ENCODE measurements around the gene GRAMD1B.

Gene GRAMD1B

DNA sequence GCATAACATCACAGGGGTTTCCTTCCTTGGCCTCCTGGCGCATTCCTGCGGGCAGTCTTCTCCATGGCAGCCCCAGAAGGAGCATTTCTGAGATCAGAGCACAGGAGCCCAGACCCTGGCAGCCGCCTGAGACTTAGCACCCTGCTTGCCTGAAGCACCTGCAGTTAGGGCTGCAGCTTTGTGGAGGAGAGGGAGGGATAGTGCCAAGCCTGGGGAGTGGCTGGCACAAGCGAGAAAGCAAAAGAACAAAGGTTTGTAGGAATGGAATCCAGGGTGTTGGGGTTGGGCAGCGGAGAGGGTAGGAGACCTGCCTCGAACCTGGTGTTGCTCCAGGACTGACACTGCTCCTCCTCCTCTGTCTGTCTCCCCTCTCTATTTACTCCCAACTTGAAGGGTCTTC, 157.5 kb downstream of the GRAMD1B start:
- DNase-seq (ENCODE audit: low read depth in 3 of 3), result no peak

DNA sequence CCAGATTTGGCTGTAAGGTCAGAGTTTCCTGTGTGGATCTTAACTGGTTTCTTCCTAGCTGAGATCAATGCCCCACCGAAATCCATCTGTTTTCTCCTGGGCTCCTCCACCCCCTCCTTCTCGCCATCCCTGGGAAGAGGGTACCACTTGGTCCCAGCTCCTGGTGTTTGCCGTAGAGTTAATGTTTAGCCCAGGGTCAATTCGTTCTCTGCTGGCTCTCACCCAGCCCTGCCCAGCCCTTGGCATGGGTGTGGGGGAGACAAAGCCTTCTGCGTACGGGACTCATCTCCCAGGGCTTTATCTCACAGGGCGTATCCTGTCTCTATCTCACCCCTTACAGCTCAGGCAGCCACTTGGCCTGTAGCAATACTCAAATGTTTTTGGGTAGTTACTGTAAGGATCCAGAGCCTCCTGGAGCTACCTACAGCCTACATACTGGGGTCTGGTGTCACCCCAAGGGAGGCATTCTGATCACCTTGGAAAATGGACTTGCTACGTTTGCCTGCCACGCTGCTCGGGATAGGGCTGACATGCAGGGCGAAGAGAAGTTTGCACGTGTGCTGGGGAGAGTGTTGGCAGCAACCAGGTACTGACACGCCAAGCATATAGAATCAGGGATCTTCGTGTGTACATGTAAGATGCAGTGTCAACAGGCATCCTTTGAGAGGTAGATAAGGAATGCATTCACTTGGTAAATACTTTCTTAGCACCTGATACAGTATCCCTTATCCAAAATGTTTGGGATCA, 158.2 kb downstream of the GRAMD1B start:
- DNase-seq (ENCODE audit: low read depth in 3 of 3), result no peak

DNA sequence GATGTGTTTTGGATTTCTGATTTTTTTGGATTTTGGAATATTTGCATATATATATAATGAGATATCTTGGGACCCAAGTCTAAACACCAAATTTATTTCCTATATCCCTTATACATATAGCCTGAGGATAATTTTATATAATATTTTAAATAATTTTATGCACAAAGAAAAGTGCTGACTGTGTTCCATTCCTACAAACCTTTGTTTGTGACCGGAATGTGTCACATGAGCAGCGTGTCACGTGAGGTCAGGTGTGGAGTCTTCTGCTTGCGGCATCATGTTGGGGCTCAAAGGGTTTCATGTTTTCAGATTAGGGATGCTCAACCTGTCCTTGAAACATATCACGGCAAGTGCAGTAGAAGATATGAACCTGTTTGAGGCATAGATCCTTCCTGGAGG, 158.8 kb downstream of the GRAMD1B start:
- no peak for DNase-seq (ENCODE audit: low read depth in 3 of 3)

DNA sequence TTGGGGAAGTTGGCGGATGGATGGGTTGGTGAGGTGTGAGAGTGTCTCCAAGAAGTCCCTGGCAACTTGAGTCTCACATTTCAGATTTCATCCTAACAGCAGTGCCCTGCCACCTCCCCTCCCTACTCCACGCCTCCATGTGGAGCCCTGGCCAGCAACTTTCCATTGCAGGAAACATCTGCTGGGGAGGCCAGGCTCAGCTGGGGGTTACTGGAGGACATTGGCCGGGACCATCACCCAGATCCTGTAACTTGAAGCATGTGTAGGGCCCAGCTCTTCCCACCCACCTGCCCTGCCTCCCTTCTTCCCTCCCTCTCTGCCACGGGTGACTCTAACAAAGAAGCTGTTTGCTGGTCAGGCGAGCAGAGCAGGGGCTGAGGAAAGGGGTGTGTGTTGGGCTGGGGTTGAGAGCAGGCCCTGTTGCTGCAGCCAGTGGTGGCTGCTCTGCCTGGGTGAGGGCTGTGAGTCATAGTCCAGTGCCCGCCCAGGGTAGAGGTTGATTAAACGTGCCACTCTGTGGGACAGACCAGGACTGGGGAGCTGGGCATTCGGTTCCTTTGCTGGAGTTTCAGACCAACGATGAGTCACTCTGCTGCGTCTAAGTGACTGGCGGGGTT, 160.3 kb downstream of the GRAMD1B start:
- DNase-seq (ENCODE audit: low read depth in 3 of 3), result no peak

DNA sequence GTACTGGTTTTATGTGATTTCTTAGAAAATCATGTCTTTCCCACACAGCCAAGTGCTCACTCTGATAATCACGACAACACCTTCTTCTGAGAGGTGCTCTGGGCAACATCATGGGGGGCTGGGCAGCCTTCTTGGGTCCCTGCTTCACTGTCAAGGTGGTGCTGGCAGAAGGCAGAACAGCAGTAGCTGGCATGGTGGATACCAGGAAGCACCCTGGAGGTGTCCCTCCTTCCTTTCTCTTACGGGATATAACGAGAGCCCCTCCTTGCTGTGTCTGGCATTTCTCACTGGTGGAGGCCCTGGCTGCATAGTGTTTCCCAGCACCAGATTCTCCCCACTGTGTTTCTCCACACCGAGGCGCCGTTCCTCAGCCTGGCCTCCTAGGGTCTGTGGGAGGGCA, 163.5 kb downstream of the GRAMD1B start:
- no peak for DNase-seq (ENCODE audit: low read depth in 3 of 3)

DNA sequence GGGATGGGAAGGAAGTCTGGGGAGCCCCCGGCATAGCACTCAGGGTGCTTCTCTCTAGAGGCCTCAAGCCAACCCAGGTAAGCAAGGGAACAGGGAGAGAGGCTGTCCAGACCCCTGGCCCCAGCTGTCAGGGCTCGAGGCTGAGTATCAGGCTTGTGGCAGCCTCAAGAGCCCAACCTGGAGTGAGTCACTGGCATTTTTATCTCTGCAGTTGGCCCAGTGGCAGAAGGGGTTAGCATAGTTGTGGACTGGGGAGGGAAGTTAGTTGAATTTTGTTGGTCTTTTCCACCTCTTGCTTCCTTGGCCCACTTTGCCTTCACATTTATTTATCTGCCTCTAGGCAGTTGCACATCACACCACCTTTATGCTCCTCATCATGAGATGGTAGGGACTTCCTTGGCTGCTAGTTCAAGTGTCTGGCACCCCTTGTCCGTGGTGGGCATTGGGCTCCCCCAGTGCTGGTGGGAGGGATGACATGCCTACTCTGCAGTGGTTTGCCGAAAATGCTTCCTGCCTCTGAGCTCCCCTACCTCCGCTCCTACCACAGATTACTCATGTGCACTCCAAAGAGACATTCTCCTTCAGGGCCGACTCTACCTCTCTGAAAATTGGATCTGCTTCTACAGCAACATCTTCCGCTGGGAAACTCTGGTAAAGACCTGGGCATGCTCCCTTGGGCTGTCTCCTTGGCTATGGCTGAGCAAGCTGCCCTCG, 164.3 kb downstream of the GRAMD1B start:
- DNase-seq (ENCODE audit: low read depth in 3 of 3), result no peak

DNA sequence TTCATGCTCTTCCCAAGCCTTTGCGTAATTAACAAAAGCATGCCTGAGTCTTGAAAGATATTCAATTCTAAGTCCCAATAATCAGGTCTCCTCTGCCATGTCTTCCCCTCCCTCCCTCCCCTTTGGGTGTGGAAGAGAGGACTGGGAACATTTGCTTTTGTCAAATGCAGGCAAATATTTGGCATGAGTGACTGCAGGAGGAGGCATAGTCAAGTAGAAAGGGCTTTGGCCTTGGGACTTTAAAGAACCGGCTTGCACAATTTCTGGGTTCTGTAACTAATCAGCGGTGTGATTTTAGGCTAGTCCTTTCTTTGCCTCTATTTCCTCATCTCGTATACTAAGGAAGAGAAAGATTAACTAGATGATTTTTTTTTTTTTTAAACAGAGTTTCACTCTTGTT, 164.9 kb downstream of the GRAMD1B start:
- DNase-seq (ENCODE audit: low read depth in 3 of 3), result no peak

DNA sequence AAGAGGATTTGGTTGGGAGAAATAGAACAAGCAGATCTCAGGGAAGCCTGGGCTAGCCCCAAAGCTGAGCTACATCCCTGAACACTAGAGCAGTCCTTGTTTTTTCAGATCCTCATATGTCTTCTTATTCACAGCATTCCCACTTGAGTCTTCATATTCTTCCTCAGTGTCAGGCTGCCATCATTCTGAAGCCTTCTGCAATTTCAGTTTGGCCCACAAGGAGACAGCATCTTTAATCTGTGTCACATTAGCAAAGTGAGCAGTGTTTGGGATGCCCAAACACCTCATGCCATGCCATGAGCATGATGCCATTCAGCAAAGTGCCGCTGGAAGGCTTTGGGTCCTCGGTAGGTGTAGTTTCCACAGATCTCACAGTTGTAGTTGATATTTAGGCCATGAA, 167.8 kb downstream of the GRAMD1B start:
- DNase-seq (ENCODE audit: low read depth in 3 of 3), result no peak

DNA sequence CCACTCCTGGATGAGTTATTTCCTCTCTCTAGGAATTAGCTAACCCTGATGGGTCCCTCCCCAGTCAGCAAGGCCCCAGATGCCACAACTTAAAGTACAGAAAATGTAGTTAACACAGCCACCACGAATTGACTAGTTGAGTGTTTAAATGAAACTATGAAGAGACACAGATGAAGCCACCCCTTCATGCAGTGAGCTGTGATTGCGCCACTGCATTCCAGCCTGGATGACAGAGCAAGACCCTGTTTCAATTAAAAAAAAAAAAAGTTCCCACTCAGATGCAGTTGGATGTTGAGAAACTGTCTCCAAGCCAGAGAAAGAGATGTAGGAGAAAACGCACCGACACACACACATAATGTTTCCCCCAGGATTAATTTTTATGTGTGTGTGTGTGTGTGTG, 171.1 kb downstream of the GRAMD1B start:
- no peak for DNase-seq (ENCODE audit: low read depth in 3 of 3)

DNA sequence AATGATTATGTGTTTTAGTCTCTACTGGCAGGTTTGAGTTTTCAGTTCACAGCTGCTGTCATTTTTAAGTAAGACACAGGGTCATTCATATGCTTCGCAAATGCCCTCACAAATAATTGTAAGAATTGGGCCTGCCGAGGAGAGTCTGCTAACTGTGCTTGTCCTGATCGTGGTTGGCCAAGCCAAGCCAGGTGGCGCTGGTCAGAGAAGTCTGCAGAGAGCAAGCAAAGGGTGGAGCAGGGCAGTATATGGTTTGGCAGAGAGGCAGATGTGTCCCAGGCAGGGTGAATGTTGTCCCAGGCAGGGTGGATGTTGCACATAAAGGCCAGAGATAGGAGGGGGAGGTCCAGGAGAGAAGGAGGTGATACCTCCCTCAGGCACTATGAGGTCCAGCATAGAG, 171.7 kb downstream of the GRAMD1B start:
- DNase-seq (ENCODE audit: low read depth in 3 of 3), result no peak

DNA sequence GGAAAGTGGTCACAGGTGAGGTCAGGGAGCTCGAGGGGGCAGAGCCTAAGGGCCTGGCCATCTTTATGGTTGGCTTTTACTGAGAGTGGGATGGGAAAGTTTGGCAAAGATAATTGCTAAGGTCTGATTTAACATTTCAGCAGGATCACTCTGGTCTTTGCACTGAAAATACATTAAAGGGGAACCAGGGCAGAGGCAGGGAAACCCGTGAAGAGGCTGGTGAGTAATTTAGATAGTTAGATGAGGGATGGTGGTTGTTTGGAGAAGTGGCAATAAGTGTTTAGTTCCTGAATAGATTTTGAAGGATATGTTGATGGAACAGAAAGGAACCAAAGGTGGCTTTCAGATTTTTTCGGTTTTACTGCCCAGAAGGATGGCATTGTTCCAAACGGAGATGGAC, 173.6 kb downstream of the GRAMD1B start:
- DNase-seq (ENCODE audit: low read depth in 3 of 3), result no peak

DNA sequence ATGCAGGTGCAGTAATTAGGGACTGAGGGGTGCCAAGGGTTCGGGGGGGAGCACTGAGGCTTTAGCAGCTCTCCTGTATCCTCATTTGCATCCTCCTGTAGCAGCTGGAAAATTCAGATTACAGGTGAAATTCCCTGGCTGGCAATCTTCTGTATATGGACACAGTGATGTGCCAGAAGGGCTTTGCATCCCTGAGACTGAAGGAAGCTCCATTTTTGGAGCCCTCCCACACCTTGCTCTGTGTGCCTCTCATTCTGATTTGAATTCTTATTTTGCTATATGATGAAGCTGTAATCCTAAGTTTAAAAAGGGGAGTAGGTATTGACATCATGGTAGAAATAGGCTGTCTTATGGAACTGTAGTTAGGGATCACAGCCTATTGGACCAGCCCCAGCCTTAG, 177.7 kb downstream of the GRAMD1B start:
- DNase-seq (ENCODE audit: low read depth in 3 of 3), result no peak

DNA sequence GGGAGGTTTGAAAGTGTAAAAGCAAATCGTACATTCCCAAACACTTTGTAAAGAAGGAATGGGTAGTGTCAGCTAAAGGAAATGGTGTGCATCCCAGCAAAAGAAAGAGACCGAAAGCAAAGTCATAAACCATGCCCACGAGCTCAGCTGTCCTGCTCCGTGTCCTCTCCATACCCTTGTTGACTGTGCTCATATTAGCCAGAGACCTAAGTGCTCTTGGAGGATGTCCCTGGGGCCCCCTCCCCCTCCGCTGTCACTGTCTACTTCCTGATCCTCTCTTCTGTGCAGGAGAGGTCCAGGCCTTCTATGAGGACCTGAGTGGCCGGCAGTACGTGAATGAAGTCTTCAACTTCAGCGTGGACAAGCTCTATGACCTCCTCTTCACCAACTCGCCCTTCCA, 178.3 kb downstream of the GRAMD1B start:
- no peak for DNase-seq (ENCODE audit: low read depth in 3 of 3)

DNA sequence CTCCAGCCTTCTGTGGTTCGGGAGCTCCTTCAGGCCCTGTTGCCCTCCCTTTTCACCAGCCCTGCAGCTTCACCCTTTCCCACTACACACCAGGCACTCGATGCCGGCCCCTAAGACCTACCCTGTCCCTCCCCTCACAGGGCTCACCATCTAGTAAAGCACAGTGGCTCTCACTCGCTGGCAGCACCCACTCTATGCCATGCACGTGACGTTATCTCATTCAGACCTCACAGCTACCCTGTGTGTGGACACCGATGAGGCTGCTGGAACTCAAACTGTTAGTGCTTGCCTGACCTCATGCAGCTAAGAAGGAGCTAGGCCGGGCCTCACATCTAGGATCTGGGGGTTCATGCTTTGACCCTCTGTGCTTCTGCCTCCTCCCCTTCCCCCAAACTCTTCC, 178.9 kb downstream of the GRAMD1B start:
- DNase-seq (ENCODE audit: low read depth in 3 of 3), result no peak

DNA sequence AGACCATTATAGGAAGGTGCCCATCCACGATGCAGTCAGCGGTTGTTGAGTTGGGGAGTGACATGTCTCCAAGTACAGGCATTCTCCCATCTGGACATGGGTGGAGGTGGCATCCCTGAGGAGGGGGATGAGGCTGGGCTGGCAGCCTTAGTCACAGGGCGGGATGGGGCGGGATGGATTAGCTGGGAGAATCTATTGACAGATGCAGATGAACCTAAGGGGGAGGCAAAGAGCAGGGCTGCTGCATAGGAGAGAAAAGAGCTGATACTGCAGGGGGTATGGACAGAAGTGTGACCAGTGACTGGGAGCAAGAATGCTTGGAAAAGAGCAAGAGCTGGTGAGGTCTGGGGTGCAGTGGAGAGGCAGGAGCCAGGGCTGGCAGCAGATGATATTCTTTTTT, 181.6 kb downstream of the GRAMD1B start:
- DNase-seq (ENCODE audit: low read depth in 3 of 3), result no peak

DNA sequence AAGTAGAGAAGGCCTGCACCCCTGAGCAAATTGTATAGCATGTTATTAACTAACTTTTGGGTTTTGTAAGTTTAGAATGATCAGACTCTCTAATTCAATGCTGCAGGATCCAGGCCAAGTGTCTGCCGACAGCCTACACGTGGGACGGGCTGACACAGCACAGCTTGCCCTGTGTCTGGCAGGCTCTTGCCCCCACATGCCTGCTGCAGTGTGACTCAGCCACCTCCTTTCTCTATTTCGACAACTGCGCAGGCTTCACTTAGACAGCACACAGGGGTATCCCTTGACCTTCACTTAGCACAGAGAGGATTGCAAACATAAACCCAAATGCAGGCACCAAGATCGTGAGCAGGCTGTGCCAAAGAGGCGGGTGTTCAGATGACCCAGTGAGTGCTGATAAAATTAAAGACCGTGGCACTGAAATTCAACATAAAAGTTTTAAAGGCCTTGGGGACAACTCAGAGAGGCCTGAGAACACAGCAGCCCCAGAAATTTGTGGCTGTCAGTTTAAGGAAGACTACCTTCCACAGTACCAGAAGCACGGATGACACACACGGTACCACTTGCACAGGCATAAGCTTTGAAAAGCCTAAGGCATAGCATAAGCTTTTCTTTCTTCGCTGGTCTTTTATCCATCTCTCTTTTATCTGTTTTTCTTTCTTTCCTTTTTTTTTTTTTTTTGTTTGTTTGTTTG, 186.6 kb downstream of the GRAMD1B start:
- DNase-seq (ENCODE audit: low read depth in 3 of 3), result no peak

DNA sequence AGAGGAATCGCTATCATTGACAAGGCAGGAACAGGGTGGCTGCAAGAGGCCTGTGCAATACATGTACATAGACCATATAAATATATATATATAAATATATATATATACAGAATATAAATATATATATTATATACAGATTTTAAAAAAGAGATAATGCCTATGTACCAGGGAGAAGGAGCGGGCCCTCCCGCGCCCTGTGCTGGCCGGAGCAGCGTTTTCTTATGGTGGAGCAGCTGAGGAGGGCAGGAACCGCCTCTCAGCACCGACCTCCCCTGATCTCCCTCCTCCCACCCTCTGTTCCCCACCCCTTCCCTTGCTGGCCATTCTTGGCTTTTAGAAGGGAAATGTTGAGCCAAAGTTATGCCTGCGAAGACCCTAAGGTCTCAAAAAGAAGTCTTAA, 192.5 kb downstream of the GRAMD1B start:
- DNase-seq (ENCODE audit: low read depth in 3 of 3), result no peak

DNA sequence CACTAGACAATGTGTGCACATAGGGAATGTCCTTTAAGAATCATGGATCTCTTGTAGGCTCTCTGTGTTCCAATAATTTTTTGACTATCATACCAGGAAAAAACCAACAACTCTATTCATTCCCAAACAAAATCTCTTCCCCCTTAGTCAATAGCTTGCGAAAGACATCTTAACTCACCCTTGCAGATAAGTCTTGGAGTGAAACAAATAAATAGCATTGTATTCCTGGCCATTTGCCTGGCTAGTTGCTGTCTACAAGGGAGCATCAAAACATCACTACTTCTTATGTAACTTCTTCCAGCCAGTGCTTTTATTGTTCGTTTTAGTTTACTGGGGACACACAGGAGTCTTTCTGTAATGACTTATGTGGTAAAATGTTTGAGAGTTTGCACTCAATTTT, 194.9 kb downstream of the GRAMD1B start:
- no peak for DNase-seq (ENCODE audit: low read depth in 3 of 3)

DNA sequence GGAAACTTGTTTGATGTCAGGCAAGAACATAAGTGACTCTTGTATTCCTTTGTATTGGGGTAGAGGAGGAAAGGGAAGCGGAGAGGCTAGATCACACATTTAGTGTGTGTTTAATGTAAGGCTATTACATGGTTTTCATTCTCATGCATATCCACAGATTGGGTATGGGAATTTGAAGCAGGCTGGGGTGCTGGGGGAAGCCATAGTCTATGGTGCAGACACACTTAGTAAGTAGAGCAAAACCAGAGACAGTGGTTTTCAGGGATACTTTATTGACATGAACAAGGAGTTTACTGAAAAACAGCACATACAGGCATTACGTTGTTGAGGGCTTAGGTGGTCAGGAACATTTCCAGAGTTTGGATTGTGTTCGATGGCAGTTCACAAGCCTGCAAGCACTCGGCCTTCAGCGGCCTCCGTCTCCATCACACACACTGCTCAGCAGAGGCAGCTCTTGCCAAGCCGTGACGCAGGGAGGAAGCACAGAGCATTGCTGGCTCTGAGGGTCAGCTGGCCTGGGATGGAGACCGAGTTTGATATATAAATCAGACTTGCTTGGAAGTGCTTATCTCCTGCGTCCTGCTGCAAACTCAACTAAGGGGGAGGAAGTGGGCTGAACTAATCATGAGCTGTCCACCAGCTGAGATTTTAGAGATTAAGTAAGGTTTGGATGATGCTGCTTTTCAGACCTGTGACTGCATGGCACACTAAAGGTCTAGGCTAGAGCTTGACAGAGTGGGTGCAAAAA, 199.0 kb downstream of the GRAMD1B start:
- DNase-seq (ENCODE audit: low read depth in 3 of 3), result no peak

DNA sequence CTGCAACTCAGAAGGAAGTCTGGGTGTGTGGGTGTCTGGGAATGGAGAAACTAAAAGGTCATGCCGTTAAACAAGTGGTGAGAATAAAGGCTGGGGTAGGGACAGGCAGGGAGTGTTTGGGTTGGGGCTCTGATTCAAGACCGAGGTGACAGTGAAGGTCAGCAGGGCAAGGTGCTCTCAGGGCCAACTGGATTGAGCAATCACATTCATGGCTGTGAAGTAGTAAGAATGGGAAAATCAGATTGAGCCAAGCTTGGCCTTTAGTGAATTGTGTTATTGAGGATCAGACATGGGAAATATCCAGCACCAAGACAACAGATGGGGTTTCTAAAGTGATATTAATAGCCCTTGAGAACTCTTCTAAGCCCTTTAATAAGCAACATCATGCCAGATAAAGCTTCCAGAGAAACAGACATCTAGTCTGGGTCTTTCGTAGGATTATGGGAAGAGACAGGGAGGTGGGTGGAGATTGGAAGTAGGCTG, 200.1 kb downstream of the GRAMD1B start:
- DNase-seq (ENCODE audit: low read depth in 3 of 3), result no peak

DNA sequence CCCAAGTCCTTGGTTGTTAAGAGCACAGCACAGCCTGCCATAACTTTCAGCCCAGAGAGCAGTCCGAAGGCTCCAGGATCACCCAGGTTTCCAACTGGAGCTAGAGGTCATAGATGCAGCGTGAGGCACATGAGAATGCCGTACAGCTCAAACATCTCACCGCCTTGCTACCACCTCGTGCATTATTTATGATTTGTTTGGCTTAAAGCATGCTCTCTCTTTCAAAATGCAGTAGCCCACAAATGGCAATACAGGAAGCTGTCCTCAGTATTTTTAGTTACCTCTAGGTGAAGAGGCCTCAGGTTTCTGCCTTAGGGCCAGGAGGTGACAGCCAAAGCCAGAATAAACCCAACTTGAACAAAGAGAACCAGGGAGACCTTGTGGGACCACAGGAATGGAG, 210.0 kb downstream of the GRAMD1B start:
- no peak for DNase-seq (ENCODE audit: low read depth in 3 of 3)

Measured in stimulated activated CD4-positive, alpha-beta T cell treated with anti-CD3 and anti-CD28 coated beads, TNF-alpha, amount 100 ng/mL, for 4 hours (primary cell).